ENCODE data around the gene CRISP2. TPM values are rescaled to one million over a fixed set of nuclear protein-coding genes. Genes with fewer than 3 reads are reported as not detected.
A peak's percentile ranks its signal among the peaks of the same experiment; 100 is the strongest.

Gene CRISP2
- total and polyA plus RNA-seq, 9 of the 15 experiments (the other 6 are each of a cell fraction or from before 2014, with no cell fraction given) = not detected

- TF ChIP-seq SNAPC5 (CRISPR knock-in tag; IDR thresholded peaks at IDR 0.05) (no peak), GABPB1 (CRISPR knock-in tag; IDR thresholded peaks at IDR 0.05) (no peak), NEUROD1 (IDR thresholded peaks at IDR 0.05; ENCODE audit: borderline replicate concordance, low read depth, low read length, partially characterized antibody) (peak; percentile 52), BRD4 (IDR thresholded peaks at IDR 0.05) (peak; percentile 50), HDAC2 (IDR thresholded peaks at IDR 0.05) (peak; percentile 79; the same call in 1 of the 2 replicates), ARHGAP35 (IDR thresholded peaks at IDR 0.05; ENCODE audit: partially characterized antibody) (no peak), KLF10 (CRISPR knock-in tag; IDR thresholded peaks at IDR 0.05) (no peak), ATF2 (CRISPR knock-in tag; IDR thresholded peaks at IDR 0.05) (no peak), NFE2 (IDR thresholded peaks at IDR 0.05; ENCODE audit: low read depth) (no peak), FOXP4 (CRISPR knock-in tag; IDR thresholded peaks at IDR 0.05; ENCODE audit: borderline replicate concordance) (no peak), WHSC1 (IDR thresholded peaks at IDR 0.05; ENCODE audit: low read length) (no peak), TSHZ1 (CRISPR knock-in tag; IDR thresholded peaks at IDR 0.05) (no peak), ZNF347 (CRISPR knock-in tag; IDR thresholded peaks at IDR 0.05; ENCODE audit: low read depth) (no peak), RBM39 (optimal IDR thresholded peaks at IDR 0.05; ENCODE audit: low read depth, low read length) (no peak), ESRRA (IDR thresholded peaks at IDR 0.05; ENCODE audit: borderline replicate concordance, low read depth) (no peak), PRPF4 (IDR thresholded peaks at IDR 0.05; ENCODE audit: insufficient read depth, low read depth, low read length, poor library complexity, severe bottlenecking) (no peak), ZNF830 (CRISPR knock-in tag; IDR thresholded peaks at IDR 0.05) (no peak), NCOA6 (IDR thresholded peaks at IDR 0.05) (no peak), CBFB (CRISPR knock-in tag; IDR thresholded peaks at IDR 0.05) (no peak), RBBP5 (IDR thresholded peaks at IDR 0.05; ENCODE audit: borderline replicate concordance, insufficient read depth, low read length, poor library complexity, severe bottlenecking) (no peak), ELF2 (CRISPR knock-in tag; IDR thresholded peaks at IDR 0.05) (no peak), POU5F1 (IDR thresholded peaks at IDR 0.05; ENCODE audit: borderline replicate concordance, low read depth, low read length, partially characterized antibody) (no peak)
Measured at GRCh38 chr6:49666930-49667757, 46.2 kb downstream of the CRISP2 start (continued).
